ENCODE results near the gene FSIP1.
A peak's percentile ranks its signal among the peaks of the same experiment; 100 is the strongest.

Gene FSIP1

GRCh38 chr15:39591896-39592315 lies 190.7 kb downstream of the FSIP1 start:
- peak; percentile 45 for DNase-seq

GRCh38 chr15:39591141-39591895 lies 191.3 kb downstream of the FSIP1 start:
- peak; percentile 28 for DNase-seq

- DNase-seq: peak; percentile 40
Observed at GRCh38 chr15:39589815-39590644, 192.6 kb downstream of the FSIP1 start.

- peak; percentile 36 for DNase-seq
Observed at GRCh38 chr15:39589193-39589814, 193.3 kb downstream of the FSIP1 start.

GRCh38 chr15:39588531-39589192 lies 194.0 kb downstream of the FSIP1 start:
- peak; percentile 47 for DNase-seq

- peak; percentile 56 for DNase-seq
Observed at GRCh38 chr15:39587731-39588530, 194.7 kb downstream of the FSIP1 start.

GRCh38 chr15:39587096-39587721 lies 195.4 kb downstream of the FSIP1 start:
- peak; percentile 54 for DNase-seq

GRCh38 chr15:39586387-39587095 lies 196.1 kb downstream of the FSIP1 start:
- DNase-seq: peak; percentile 80

- DNase-seq: no peak
Observed at GRCh38 chr15:39585871-39586301, 196.8 kb downstream of the FSIP1 start.

GRCh38 chr15:39585389-39585841 lies 197.2 kb downstream of the FSIP1 start:
- DNase-seq: peak; percentile 34

- peak; percentile 4 for DNase-seq
Observed at GRCh38 chr15:39584662-39585388, 197.8 kb downstream of the FSIP1 start.

GRCh38 chr15:39584266-39584659 lies 198.4 kb downstream of the FSIP1 start:
- no peak for DNase-seq

- peak; percentile 62 for DNase-seq
Observed at GRCh38 chr15:39583596-39584265, 198.9 kb downstream of the FSIP1 start.

- DNase-seq: no peak
Observed at GRCh38 chr15:39582977-39583595, 199.6 kb downstream of the FSIP1 start.

GRCh38 chr15:39582286-39582976 lies 200.2 kb downstream of the FSIP1 start:
- DNase-seq: peak; percentile 62

- DNase-seq: peak; percentile 61
Observed at GRCh38 chr15:39581793-39582285, 200.8 kb downstream of the FSIP1 start.

GRCh38 chr15:39581242-39581792 lies 201.3 kb downstream of the FSIP1 start:
- no peak for DNase-seq
